GM19438 (cell line): ENCODE results near the gene DGLUCY.

Experiments
- ATAC-seq: cut with Tn5 transposase; IDR thresholded peaks from one replicate; pipeline ENCODE4 v1.9.1; 2021; ENCODE audit warnings: low read depth; ENCODE audit not compliant: unreplicated experiment

The DGLUCY gene

GRCh38 chr14:91271639-91272038 is 157.8 kb downstream of the DGLUCY start:
- no peak for ATAC-seq

- no peak for ATAC-seq
These were observed 158.7 kb downstream of the DGLUCY start for GRCh38 chr14:91272341-91273272.

- no peak for ATAC-seq
These were observed 159.5 kb downstream of the DGLUCY start for GRCh38 chr14:91273273-91273884.

- no peak for ATAC-seq
These were observed 160.0 kb downstream of the DGLUCY start for GRCh38 chr14:91273885-91274273.

GRCh38 chr14:91274796-91275195 is 160.9 kb downstream of the DGLUCY start:
- no peak for ATAC-seq
